ENCODE results near the gene SLC7A4.

GRCh38 chr22:21020802-21021429 is 11.4 kb downstream of the SLC7A4 start:
- TF ChIP-seq CTCF (IDR thresholded peaks at IDR 0.05) (peak; percentile 52), ZFX (IDR thresholded peaks at IDR 0.05; ENCODE audit: borderline replicate concordance) (no peak)
